Activated CD4-positive, alpha-beta T cell treated with anti-CD3 and anti-CD28 coated beads, Interleukin-2, amount 10 ng/mL, durations not matched to agents 24 days and 14 days (primary cell): ENCODE data around the gene FMNL2. TPM values are rescaled to one million over a fixed set of nuclear protein-coding genes. Genes with fewer than 3 reads are reported as not detected.

Experiments used
- DNase-seq: peaks from one replicate; pipeline ENCODE4 v3.0.0; 2022
- H3K27ac Mint-ChIP-seq: one replicate; pipeline ENCODE4 v1.8.0; 2022; ENCODE audit warnings: mild to moderate bottlenecking, mixed read lengths
- H3K27me3 Mint-ChIP-seq: one replicate; pipeline ENCODE4 v1.8.0; 2022; ENCODE audit warnings: mixed read lengths
- H3K36me3 Mint-ChIP-seq: one replicate; pipeline ENCODE4 v1.8.0; 2022; ENCODE audit warnings: low read depth, mild to moderate bottlenecking, mixed read lengths
- H3K4me1 Mint-ChIP-seq: one replicate; pipeline ENCODE4 v1.8.0; 2021; ENCODE audit warnings: mixed read lengths
- H3K4me3 Mint-ChIP-seq: one replicate; pipeline ENCODE4 v1.8.0; 2022; ENCODE audit warnings: mild to moderate bottlenecking, moderate library complexity, mixed read lengths
- H3K9me3 Mint-ChIP-seq: one replicate; pipeline ENCODE4 v1.8.0; 2021; ENCODE audit warnings: mixed read lengths
- intact Hi-C: fragments of 100-400 bp; cut with micrococcal nuclease; formaldehyde crosslinking; loops from one replicate; pipeline ENCODE4 v1.15.1; 2023
- total RNA-seq: library from RNA; stranded (reverse); gene quantifications from 2 replicates; pipeline ENCODE4 v1.2.3, GENCODE V29; 2022

Gene FMNL2
- total RNA-seq, 1 donor from 2014 or later: 14.9 TPM

GRCh38 chr2:152450176-152450575, 115.2 kb downstream of the FMNL2 start:
- no peaks in the 10 kb centered on the region for H3K36me3 Mint-ChIP-seq

GRCh38 chr2:152452256-152452973, 117.4 kb downstream of the FMNL2 start:
- intact Hi-C loops: no loop called here
- no peak overlapping the region for H3K27ac Mint-ChIP-seq
- no peaks in the 10 kb centered on the region for H3K36me3 Mint-ChIP-seq
- DNase-seq: no peak
- no peak overlapping the region for H3K4me3 Mint-ChIP-seq
- H3K27me3 Mint-ChIP-seq: peaks cover 4% of the 10 kb centered on the region
- peaks cover 2% of the 10 kb centered on the region for H3K4me1 Mint-ChIP-seq
- peaks cover 3% of the 10 kb centered on the region for H3K9me3 Mint-ChIP-seq

More at GRCh38 chr2:152450176-152450575, 115.2 kb downstream of the FMNL2 start:
- H3K4me3 Mint-ChIP-seq: no peak overlapping the region
- no peak for DNase-seq
- H3K27ac Mint-ChIP-seq: no peak overlapping the region
- H3K4me1 Mint-ChIP-seq: peaks cover 11% of the 10 kb centered on the region
- peaks cover 4% of the 10 kb centered on the region for H3K9me3 Mint-ChIP-seq
- H3K27me3 Mint-ChIP-seq: peaks cover 2% of the 10 kb centered on the region
- intact Hi-C loops: no loop called here

GRCh38 chr2:152453129-152453911, 118.3 kb downstream of the FMNL2 start:
- H3K36me3 Mint-ChIP-seq: no peaks in the 10 kb centered on the region
- H3K9me3 Mint-ChIP-seq: no peaks in the 10 kb centered on the region
- no peaks in the 10 kb centered on the region for H3K4me1 Mint-ChIP-seq
- no peak overlapping the region for H3K27ac Mint-ChIP-seq
- H3K4me3 Mint-ChIP-seq: no peak overlapping the region
- intact Hi-C loops: no loop called here
- H3K27me3 Mint-ChIP-seq: peaks cover 4% of the 10 kb centered on the region
- no peak for DNase-seq

- H3K27ac Mint-ChIP-seq: no peak overlapping the region
- H3K4me1 Mint-ChIP-seq: no peaks in the 10 kb centered on the region
- intact Hi-C loops: no loop called here
- H3K9me3 Mint-ChIP-seq: peaks cover 4% of the 10 kb centered on the region
- no peak overlapping the region for H3K4me3 Mint-ChIP-seq
- no peak for DNase-seq
- H3K27me3 Mint-ChIP-seq: peaks cover 6% of the 10 kb centered on the region
- H3K36me3 Mint-ChIP-seq: no peaks in the 10 kb centered on the region
Measured at GRCh38 chr2:152454371-152454770, 119.4 kb downstream of the FMNL2 start.

GRCh38 chr2:152454960-152455359, 120.0 kb downstream of the FMNL2 start:
- Mint-ChIP-seq H3K36me3 (no peaks in the 10 kb centered on the region), H3K27me3 (peaks cover 6% of the 10 kb centered on the region), H3K4me1 (no peaks in the 10 kb centered on the region), H3K27ac (no peak overlapping the region), H3K4me3 (no peak overlapping the region), H3K9me3 (peaks cover 4% of the 10 kb centered on the region)
- DNase-seq: no peak
- intact Hi-C loops: no loop called here

GRCh38 chr2:152455738-152456137, 120.8 kb downstream of the FMNL2 start:
- peaks cover 4% of the 10 kb centered on the region for H3K9me3 Mint-ChIP-seq
- no peak overlapping the region for H3K4me3 Mint-ChIP-seq
- intact Hi-C loops: no loop called here
- DNase-seq: no peak
- peaks cover 4% of the 10 kb centered on the region for H3K27me3 Mint-ChIP-seq
- no peaks in the 10 kb centered on the region for H3K36me3 Mint-ChIP-seq
- H3K27ac Mint-ChIP-seq: no peak overlapping the region
- H3K4me1 Mint-ChIP-seq: no peaks in the 10 kb centered on the region

- H3K9me3 Mint-ChIP-seq: peaks cover 4% of the 10 kb centered on the region
- intact Hi-C loops: no loop called here
- H3K4me3 Mint-ChIP-seq: no peak overlapping the region
- H3K27ac Mint-ChIP-seq: no peak overlapping the region
- DNase-seq: no peak
- H3K4me1 Mint-ChIP-seq: no peaks in the 10 kb centered on the region
- H3K36me3 Mint-ChIP-seq: no peaks in the 10 kb centered on the region
- peaks cover 4% of the 10 kb centered on the region for H3K27me3 Mint-ChIP-seq
Measured at GRCh38 chr2:152456262-152456661, 121.3 kb downstream of the FMNL2 start.

- peaks cover 10% of the 10 kb centered on the region for H3K27me3 Mint-ChIP-seq
- DNase-seq: no peak
- peaks cover 2% of the 10 kb centered on the region for H3K4me1 Mint-ChIP-seq
- no peak overlapping the region for H3K27ac Mint-ChIP-seq
- H3K9me3 Mint-ChIP-seq: peaks cover 4% of the 10 kb centered on the region
- intact Hi-C loops: no loop called here
- H3K36me3 Mint-ChIP-seq: no peaks in the 10 kb centered on the region
- no peak overlapping the region for H3K4me3 Mint-ChIP-seq
Measured at GRCh38 chr2:152458441-152458940, 123.5 kb downstream of the FMNL2 start.

- Mint-ChIP-seq H3K36me3 (no peaks in the 10 kb centered on the region), H3K4me1 (peaks cover 2% of the 10 kb centered on the region), H3K27me3 (peaks cover 12% of the 10 kb centered on the region), H3K4me3 (no peak overlapping the region), H3K9me3 (peaks cover 4% of the 10 kb centered on the region), H3K27ac (no peak overlapping the region)
- intact Hi-C loops: no loop called here
- no peak for DNase-seq
Measured at GRCh38 chr2:152459091-152459490, 124.1 kb downstream of the FMNL2 start.

GRCh38 chr2:152460567-152460966, 125.6 kb downstream of the FMNL2 start:
- intact Hi-C loops: no loop called here
- H3K36me3 Mint-ChIP-seq: no peaks in the 10 kb centered on the region
- DNase-seq: no peak
- no peak overlapping the region for H3K27ac Mint-ChIP-seq
- H3K4me1 Mint-ChIP-seq: peaks cover 2% of the 10 kb centered on the region
- no peak overlapping the region for H3K4me3 Mint-ChIP-seq
- peaks cover 4% of the 10 kb centered on the region for H3K9me3 Mint-ChIP-seq
- H3K27me3 Mint-ChIP-seq: peaks cover 12% of the 10 kb centered on the region

- Mint-ChIP-seq H3K36me3 (no peaks in the 10 kb centered on the region), H3K27me3 (peaks cover 12% of the 10 kb centered on the region), H3K4me1 (peaks cover 2% of the 10 kb centered on the region), H3K9me3 (peaks cover 4% of the 10 kb centered on the region), H3K4me3 (no peak overlapping the region), H3K27ac (no peak overlapping the region)
- DNase-seq: no peak
- intact Hi-C loops: no loop called here
Measured at GRCh38 chr2:152462120-152462519, 127.1 kb downstream of the FMNL2 start.

- H3K27me3 Mint-ChIP-seq: peaks cover 10% of the 10 kb centered on the region
- no peaks in the 10 kb centered on the region for H3K36me3 Mint-ChIP-seq
- no peak overlapping the region for H3K4me3 Mint-ChIP-seq
- H3K9me3 Mint-ChIP-seq: peaks cover 4% of the 10 kb centered on the region
- DNase-seq: no peak
- intact Hi-C loops: no loop called here
- no peak overlapping the region for H3K27ac Mint-ChIP-seq
- H3K4me1 Mint-ChIP-seq: peaks cover 2% of the 10 kb centered on the region
Measured at GRCh38 chr2:152462779-152463178, 127.8 kb downstream of the FMNL2 start.

- H3K27me3 Mint-ChIP-seq: peaks cover 9% of the 10 kb centered on the region
- peaks cover 9% of the 10 kb centered on the region for H3K4me1 Mint-ChIP-seq
- no peaks in the 10 kb centered on the region for H3K36me3 Mint-ChIP-seq
- DNase-seq: no peak
- intact Hi-C loops: no loop called here
- no peak overlapping the region for H3K27ac Mint-ChIP-seq
- no peak overlapping the region for H3K4me3 Mint-ChIP-seq
- H3K9me3 Mint-ChIP-seq: no peaks in the 10 kb centered on the region
Measured at GRCh38 chr2:152464851-152465470, 130.0 kb downstream of the FMNL2 start.

GRCh38 chr2:152465541-152465940, 130.6 kb downstream of the FMNL2 start:
- no peaks in the 10 kb centered on the region for H3K36me3 Mint-ChIP-seq
- no peaks in the 10 kb centered on the region for H3K9me3 Mint-ChIP-seq
- H3K27ac Mint-ChIP-seq: no peak overlapping the region
- no peak overlapping the region for H3K4me3 Mint-ChIP-seq
- peaks cover 9% of the 10 kb centered on the region for H3K4me1 Mint-ChIP-seq
- intact Hi-C loops: no loop called here
- no peak for DNase-seq
- peaks cover 9% of the 10 kb centered on the region for H3K27me3 Mint-ChIP-seq
